K562 (cell line): ENCODE results near the gene ISG20. TPM values are rescaled to one million over a fixed set of nuclear protein-coding genes. Genes with fewer than 3 reads are reported as not detected.
"Not testable (repeated sequence)": the region's sequence is repeated elsewhere in the genome, so short reads cannot be mapped to it uniquely, and the experiment has no call there.

Source experiments
- ATAC-seq: fragments of 200-7000 bp; cut with Tn5 transposase; 3 replicates; pipeline ENCODE4 v1.9.1; 2020; ENCODE audit warnings: moderate library complexity
- BruUV-seq: library from RNA; stranded (reverse); fragments of 400-500 nt; replicated peaks from 2 replicates; lab custom pipeline; 2021; lab: Mats Ljungman, UMichigan
- CTCF ChIA-PET: fragments of 300-600 bp; formaldehyde crosslinking; extraction: SDS; loops from one replicate; lab custom pipeline; 2021; ENCODE audit warnings: low intra/inter-chr PET ratio; lab: Yijun Ruan, JAX
- POLR2A ChIA-PET: fragments of 300-600, 350-650 bp; sonication (Branson Sonifier 250); formaldehyde crosslinking; extraction: SDS; loops from one replicate; lab custom pipeline; 2021; ENCODE audit warnings: antibody characterized with exemption, inconsistent platforms; lab: Yijun Ruan, JAX
- DNase-seq, 4 experiments: peaks; one replicate each; pipeline versions ENCODE4 v3.0.0 to v3.0.0-alpha.2; 2011 to 2018; ENCODE audit warnings: low spot score in 3 of 4, mixed read lengths in 3 of 4; ENCODE audit errors: extremely low read depth in 1 of 4
- FAIRE-seq: peaks from 2 replicates; lab custom pipeline; 2011; peaks lifted over from hg19 to GRCh38; lab: Jason Lieb, UNC
- H2AFZ ChIP-seq: 2 replicates; pipeline ENCODE4 v1.6.0; 2011; ENCODE audit warnings: low read depth, low read length, control low read depth, inconsistent platforms
- H3K27ac ChIP-seq: fragments of 200-600 bp; 3 replicates; pipeline ENCODE4 v1.8.0; 2011; ENCODE audit warnings: low read depth, mild to moderate bottlenecking, control low read depth, inconsistent platforms, low read length, moderate library complexity, mixed read lengths; ENCODE audit errors: extremely low read depth
- H3K27me3 ChIP-seq, 2 experiments: fragments of 300-600 bp in 1 of 2; 2 replicates in 1 of 2; 3 replicates in 1 of 2; pipeline versions ENCODE4 v1.6.0 to v1.8.0; 2011; ENCODE audit warnings: inconsistent platforms in 2 of 2, low read length in 2 of 2, mild to moderate bottlenecking in 1 of 2, mixed read lengths in 1 of 2, moderate library complexity in 1 of 2; ENCODE audit not compliant: control insufficient read depth in 2 of 2, insufficient read depth in 2 of 2
- H3K36me3 ChIP-seq: fragments of 300-600 bp; 3 replicates; pipeline ENCODE4 v1.8.0; 2011; ENCODE audit warnings: mild to moderate bottlenecking, low read length, inconsistent platforms; ENCODE audit not compliant: control insufficient read depth, insufficient read depth
- H3K4me1 ChIP-seq, 2 experiments: fragments of 200-600 bp in 1 of 2; replicated peaks in 1 of 2; 2 replicates in 1 of 2; 3 replicates in 1 of 2; pipeline versions ENCODE4 v1.5.1 to v1.8.0; 2011; ENCODE audit warnings: inconsistent platforms in 2 of 2, low read length in 2 of 2, mild to moderate bottlenecking in 1 of 2, mixed read lengths in 1 of 2, moderate library complexity in 1 of 2; ENCODE audit not compliant: control insufficient read depth in 2 of 2, insufficient read depth in 2 of 2
- H3K4me2 ChIP-seq: 2 replicates; pipeline ENCODE4 v1.6.1; 2011; ENCODE audit warnings: low read length, control low read depth, inconsistent platforms, mixed read lengths; ENCODE audit not compliant: insufficient read depth
- H3K4me3 ChIP-seq: fragments of 200-600 bp; sonication (generic), shearing (Covaris generic); 2 replicates; pipeline ENCODE4 v1.5.1; 2016; ENCODE audit warnings: control low read depth, inconsistent platforms
- H3K79me2 ChIP-seq: fragments of 200-600 bp; 3 replicates; pipeline ENCODE4 v1.8.0; 2011; ENCODE audit warnings: low read length, inconsistent platforms; ENCODE audit not compliant: control insufficient read depth, insufficient read depth
- H3K9ac ChIP-seq, 2 experiments: 2 replicates each; pipeline versions ENCODE4 v1.6.0 to v1.6.1; 2011; ENCODE audit warnings: low read depth in 2 of 2, low read length in 2 of 2, control low read depth in 1 of 2, inconsistent platforms in 1 of 2, mild to moderate bottlenecking in 1 of 2, mixed read lengths in 1 of 2; ENCODE audit not compliant: insufficient read depth in 1 of 2
- H3K9me1 ChIP-seq: one replicate; pipeline ENCODE4 v1.6.0; 2011; ENCODE audit warnings: inconsistent platforms, mild to moderate bottlenecking, low read length, moderate library complexity; ENCODE audit not compliant: control insufficient read depth, insufficient read depth
- H3K9me3 ChIP-seq: replicated peaks from 2 replicates; pipeline ENCODE4 v1.5.1; 2011; ENCODE audit warnings: low read depth, low read length, inconsistent platforms; ENCODE audit not compliant: control insufficient read depth, insufficient read depth
- H4K20me1 ChIP-seq: replicated peaks from 2 replicates; pipeline ENCODE4 v1.6.1; 2011; ENCODE audit warnings: low read length, inconsistent platforms, mixed read lengths; ENCODE audit not compliant: control insufficient read depth, insufficient read depth
- DIDO1 ChIP-seq: fragments of 450-650 bp; IDR thresholded peaks from 2 replicates; pipeline ENCODE4 v1.6.1; 2016; ENCODE audit warnings: low read depth, missing biosample characterization, missing genetic modification characterization
- whole genome bisulfite sequencing: fragments of 100-300 bp; shearing (Covaris generic); methylation state at CpG from one replicate; pipeline ENCODE4 v1.1.6; 2016; ENCODE audit warnings: low coverage, mixed read lengths; ENCODE audit not compliant: insufficient coverage; ENCODE audit errors: missing lambda C conversion rate; 5-methylcytosine and 5-hydroxymethylcytosine counted together
- in situ Hi-C: fragments of 300-500 bp; cut with MboI; formaldehyde crosslinking; loops from 4 replicates; pipeline ENCODE4 v1.15.0; 2018; ENCODE audit warnings: inconsistent platforms, mixed read lengths
- intact Hi-C: fragments of 100-400 bp; cut with micrococcal nuclease; formaldehyde crosslinking; loops from 2 replicates; pipeline ENCODE4 v1.14.2; 2022
- polyA plus RNA-seq, 8 experiments: library from polyadenylated mRNA; depleted of rRNA in 4 of 8; stranded (reverse) in 5 of 8; unstranded in 3 of 8; fragments of >200 nt; fragmentation: Nextera tagmentation in 2 of 8; fragmentation: Illumina TruSeq in 1 of 8; extraction: Ambion mirVana in 2 of 8; extraction: Trizol in 1 of 8; gene quantifications; 2 replicates each; pipeline versions ENCODE4 v1.2.1 to v1.2.3, GENCODE V29; 2011 to 2014; ENCODE audit warnings: inconsistent platforms in 1 of 8, missing spikeins in 1 of 8
- total RNA-seq, 7 experiments: library from RNA; depleted of rRNA in 6 of 7; stranded (reverse); fragments of >200 nt in 6 of 7; fragmentation: Illumina TruSeq in 2 of 7; extraction: Trizol in 2 of 7; gene quantifications; 2 replicates each; pipeline versions ENCODE4 v1.2.1 to v1.2.3, GENCODE V29; 2011 to 2021; ENCODE audit warnings: low replicate concordance in 1 of 7

Gene ISG20
- total and polyA plus RNA-seq, 9 of the 15 experiments (the other 6 are each of a cell fraction or from before 2014, with no cell fraction given), result 0.06 to 2.1 (median 1.00) TPM

DNA sequence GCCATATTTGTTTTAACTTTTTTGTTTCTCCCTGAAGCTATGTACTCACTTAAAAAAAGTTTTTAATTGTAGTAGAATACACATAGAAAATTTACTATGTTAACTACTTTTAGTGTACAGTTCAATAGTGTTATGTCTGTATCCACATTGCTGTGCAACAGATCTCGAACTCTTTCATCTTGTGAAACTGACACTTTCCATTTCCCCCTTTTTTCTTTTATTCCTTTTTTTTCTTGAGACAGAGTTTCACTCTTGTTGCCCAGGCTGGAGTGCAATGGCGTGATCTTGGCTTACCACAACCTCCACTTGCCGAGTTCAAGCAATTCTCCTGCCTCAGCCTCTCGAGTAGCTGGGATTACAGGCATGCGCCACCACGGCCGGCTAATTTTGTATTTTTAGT, 6.0 kb upstream of the ISG20 start:
- H3K36me3 ChIP-seq, result peaks cover 70% of the 10 kb centered on the region
- H3K79me2 ChIP-seq, intact Hi-C loops, BruUV-seq, H2AFZ ChIP-seq, H3K9ac ChIP-seq, DNase-seq, H3K27ac ChIP-seq, in situ Hi-C loops, H3K4me3 ChIP-seq, H3K27me3 ChIP-seq, H3K4me2 ChIP-seq, CTCF ChIA-PET, ATAC-seq, H3K9me1 ChIP-seq, H3K9me3 ChIP-seq, FAIRE-seq: not testable (repeated sequence)
- H3K4me1 ChIP-seq, result peaks cover 0 to 15% of the 10 kb centered on the region in 2 experiments; a peak in 2 of 5 replicates
- peaks cover 15% of the 10 kb centered on the region for H4K20me1 ChIP-seq
- POLR2A ChIA-PET, result interaction anchor here (1.0 to 1.4 kb wide), 4 partner anchors 12 to 165 kb away, joined by 3 to 6 read pairs (median 3); partner anchors contain the start of genes AEN, MRPL46 and MRPS11
- 94% methylated on average over 7 of the region's 7 CpGs for WGBS

DNA sequence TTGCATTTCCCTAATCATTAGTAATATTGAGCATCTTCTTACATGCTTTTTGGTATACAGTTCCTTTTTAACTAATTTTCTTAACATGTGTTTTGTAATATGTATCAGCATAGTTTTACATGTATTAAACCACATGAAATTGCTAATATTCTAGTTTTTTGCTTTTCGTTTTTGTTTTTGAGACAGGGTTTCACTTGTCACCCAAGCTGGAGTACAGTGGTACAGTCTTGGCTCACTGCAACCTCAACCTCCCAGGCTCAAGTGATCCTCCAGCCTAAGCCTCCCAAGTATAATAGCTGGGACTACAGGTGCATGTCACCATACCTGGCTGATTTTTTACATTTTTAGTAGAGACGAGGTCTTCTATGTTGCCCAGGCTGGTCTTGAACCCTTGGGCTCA, 4.4 kb upstream of the ISG20 start:
- Histone ChIP-seq H3K9ac (no peak overlapping the region), H3K9me1 (no peaks in the 10 kb centered on the region), H3K27ac (no peak overlapping the region), H3K4me3 (no peak overlapping the region), H3K79me2 (peaks cover 2% of the 10 kb centered on the region; the same call in 1 of the 3 replicates), H3K9me3 (no peaks in the 10 kb centered on the region), H3K36me3 (peaks cover 53% of the 10 kb centered on the region; the same call in 2 of the 3 replicates), H2AFZ (no peak overlapping the region), H3K4me1 (peaks cover 13 to 25% of the 10 kb centered on the region in 2 experiments; a peak in 4 of 5 replicates), H3K27me3 (no peaks in the 10 kb centered on the region), H4K20me1 (0 out of 2 replicates have a peak, but pooled peaks cover 2% of the 10 kb centered on the region), H3K4me2 (no peak overlapping the region)
- ChIA-PET POLR2A (no interaction called here), CTCF (no interaction called here)
- BruUV-seq, result no TSS peak
- FAIRE-seq (no peak), ATAC-seq (no peak), DNase-seq (no peak)
- TF ChIP-seq DIDO1 (tag), result no peak
- 75% methylated on average over 2 of the region's 2 CpGs for WGBS
- intact Hi-C loops (no loop called here), in situ Hi-C loops (no loop called here)
